ENCODE results near the gene ZDHHC13.
A peak's percentile ranks its signal among the peaks of the same experiment; 100 is the strongest.

ZDHHC13 gene

GRCh38 chr11:19087658-19088057, 29.3 kb upstream of the ZDHHC13 start:
- H3K36me3 ChIP-seq (ENCODE audit: control insufficient read depth in 1 of 2, insufficient read depth in 2 of 2, low read length in 2 of 2), result no peaks in the 10 kb centered on the region
- H3K9ac ChIP-seq (ENCODE audit: low read length), result no peak overlapping the region
- no peaks in the 10 kb centered on the region for H3K27me3 ChIP-seq (ENCODE audit: insufficient read depth, low read length)
- no peaks in the 10 kb centered on the region for H3K9me3 ChIP-seq (ENCODE audit: insufficient read depth, low read depth, low read length)
- no peak overlapping the region for H4K12ac ChIP-seq (ENCODE audit: low read depth, low read length)
- H3K4ac ChIP-seq (ENCODE audit: low read depth, low read length), result no peak overlapping the region
- H3K14ac ChIP-seq (ENCODE audit: low read length), result no peak overlapping the region
- DNase-seq, result peak in 1 of 2 donors; percentile 40
- no peak overlapping the region for H3K4me2 ChIP-seq (ENCODE audit: low read length)
- H2AK5ac ChIP-seq (ENCODE audit: low read length), result no peak overlapping the region
- no peak overlapping the region for H3K23ac ChIP-seq (ENCODE audit: low read length)
- H3K18ac ChIP-seq (ENCODE audit: low read length), result no peak overlapping the region
- peaks cover 9 to 12% of the 10 kb centered on the region in 2 experiments for H3K4me1 ChIP-seq (ENCODE audit: control insufficient read depth in 1 of 2, insufficient read depth in 2 of 2, low read length in 2 of 2)
- no CpG with 5 or more reads among the region's 8 CpGs for WGBS (ENCODE audit: extremely low coverage, insufficient coverage, insufficient read length)
- no peak overlapping the region for H4K91ac ChIP-seq (ENCODE audit: low read depth, low read length)
- no peak overlapping the region for H2BK5ac ChIP-seq (ENCODE audit: low read depth, low read length, poor library complexity)
- no peak overlapping the region for H2BK12ac ChIP-seq (ENCODE audit: low read length)
- H3K4me3 ChIP-seq (ENCODE audit: low read depth, low read length), result no peak overlapping the region
- H3K79me1 ChIP-seq (ENCODE audit: low read length), result peaks cover 3% of the 10 kb centered on the region
- H2AFZ ChIP-seq (ENCODE audit: insufficient read depth, low read length, poor library complexity), result no peak overlapping the region
- H4K8ac ChIP-seq (ENCODE audit: low read depth, low read length), result no peak overlapping the region
- no peaks in the 10 kb centered on the region for H3K79me2 ChIP-seq (ENCODE audit: control insufficient read depth, insufficient read depth, low read length, poor library complexity)
- H2BK120ac ChIP-seq (ENCODE audit: insufficient read depth, low read length, poor library complexity), result no peak overlapping the region
- H3K27ac ChIP-seq (ENCODE audit: low read depth, low read length), result no peak overlapping the region

- no peak overlapping the region for H3K4me3 ChIP-seq (ENCODE audit: low read depth, low read length)
- H3K27me3 ChIP-seq (ENCODE audit: insufficient read depth, low read length), result no peaks in the 10 kb centered on the region
- H3K36me3 ChIP-seq (ENCODE audit: control insufficient read depth in 1 of 2, insufficient read depth in 2 of 2, low read length in 2 of 2), result no peaks in the 10 kb centered on the region
- no peak overlapping the region for H2BK120ac ChIP-seq (ENCODE audit: insufficient read depth, low read length, poor library complexity)
- no peak overlapping the region for H4K12ac ChIP-seq (ENCODE audit: low read depth, low read length)
- no peaks in the 10 kb centered on the region for H3K9me3 ChIP-seq (ENCODE audit: insufficient read depth, low read depth, low read length)
- H3K4ac ChIP-seq (ENCODE audit: low read depth, low read length), result no peak overlapping the region
- H3K27ac ChIP-seq (ENCODE audit: low read depth, low read length), result no peak overlapping the region
- no peak overlapping the region for H3K23ac ChIP-seq (ENCODE audit: low read length)
- no peak overlapping the region for H2BK5ac ChIP-seq (ENCODE audit: low read depth, low read length, poor library complexity)
- H3K9ac ChIP-seq (ENCODE audit: low read length), result no peak overlapping the region
- no peak overlapping the region for H3K14ac ChIP-seq (ENCODE audit: low read length)
- no peak overlapping the region for H2AFZ ChIP-seq (ENCODE audit: insufficient read depth, low read length, poor library complexity)
- no peak overlapping the region for H3K4me2 ChIP-seq (ENCODE audit: low read length)
- H3K18ac ChIP-seq (ENCODE audit: low read length), result no peak overlapping the region
- WGBS (ENCODE audit: extremely low coverage, insufficient coverage, insufficient read length), result no CpG with 5 or more reads among the region's 4 CpGs
- H4K8ac ChIP-seq (ENCODE audit: low read depth, low read length), result no peak overlapping the region
- H4K91ac ChIP-seq (ENCODE audit: low read depth, low read length), result no peak overlapping the region
- no peak for DNase-seq
- H3K4me1 ChIP-seq (ENCODE audit: control insufficient read depth in 1 of 2, insufficient read depth in 2 of 2, low read length in 2 of 2), result peaks cover 9 to 12% of the 10 kb centered on the region in 2 experiments
- no peaks in the 10 kb centered on the region for H3K79me2 ChIP-seq (ENCODE audit: control insufficient read depth, insufficient read depth, low read length, poor library complexity)
- no peak overlapping the region for H2AK5ac ChIP-seq (ENCODE audit: low read length)
- no peak overlapping the region for H2BK12ac ChIP-seq (ENCODE audit: low read length)
- H3K79me1 ChIP-seq (ENCODE audit: low read length), result peaks cover 5% of the 10 kb centered on the region
These were observed 28.2 kb upstream of the ZDHHC13 start for GRCh38 chr11:19088791-19089190.

- Histone ChIP-seq H2BK12ac (ENCODE audit: low read length) (no peak overlapping the region), H3K4me2 (ENCODE audit: low read length) (no peak overlapping the region), H2AK5ac (ENCODE audit: low read length) (no peak overlapping the region), H2BK5ac (ENCODE audit: low read depth, low read length, poor library complexity) (peak overlapping the region; percentile 4), H3K4me3 (ENCODE audit: low read depth, low read length) (no peak overlapping the region), H3K9ac (ENCODE audit: low read length) (no peak overlapping the region), H3K18ac (ENCODE audit: low read length) (no peak overlapping the region), H3K79me1 (ENCODE audit: low read length) (peaks cover 5% of the 10 kb centered on the region), H3K27ac (ENCODE audit: low read depth, low read length) (peak overlapping the region; percentile 13), H3K23ac (ENCODE audit: low read length) (no peak overlapping the region), H3K4ac (ENCODE audit: low read depth, low read length) (no peak overlapping the region), H3K14ac (ENCODE audit: low read length) (no peak overlapping the region), H3K9me3 (ENCODE audit: insufficient read depth, low read depth, low read length) (no peaks in the 10 kb centered on the region), H3K4me1 (ENCODE audit: control insufficient read depth in 1 of 2, insufficient read depth in 2 of 2, low read length in 2 of 2) (peaks cover 9 to 12% of the 10 kb centered on the region in 2 experiments), H4K91ac (ENCODE audit: low read depth, low read length) (peak overlapping the region; percentile 30), H3K27me3 (ENCODE audit: insufficient read depth, low read length) (no peaks in the 10 kb centered on the region), H2AFZ (ENCODE audit: insufficient read depth, low read length, poor library complexity) (no peak overlapping the region), H2BK120ac (ENCODE audit: insufficient read depth, low read length, poor library complexity) (no peak overlapping the region), H3K79me2 (ENCODE audit: control insufficient read depth, insufficient read depth, low read length, poor library complexity) (no peaks in the 10 kb centered on the region), H4K12ac (ENCODE audit: low read depth, low read length) (no peak overlapping the region), H4K8ac (ENCODE audit: low read depth, low read length) (no peak overlapping the region), H3K36me3 (ENCODE audit: control insufficient read depth in 1 of 2, insufficient read depth in 2 of 2, low read length in 2 of 2) (no peaks in the 10 kb centered on the region)
- peak; percentile 47 to 60 for DNase-seq
- WGBS (ENCODE audit: extremely low coverage, insufficient coverage, insufficient read length), result no CpG with 5 or more reads among the region's 5 CpGs
These were observed 27.5 kb upstream of the ZDHHC13 start for GRCh38 chr11:19089421-19089820.

GRCh38 chr11:19091366-19091765, 25.6 kb upstream of the ZDHHC13 start:
- H4K12ac ChIP-seq (ENCODE audit: low read depth, low read length), result no peak overlapping the region
- no peak overlapping the region for H3K18ac ChIP-seq (ENCODE audit: low read length)
- no peaks in the 10 kb centered on the region for H3K36me3 ChIP-seq (ENCODE audit: control insufficient read depth in 1 of 2, insufficient read depth in 2 of 2, low read length in 2 of 2)
- H3K14ac ChIP-seq (ENCODE audit: low read length), result no peak overlapping the region
- WGBS (ENCODE audit: extremely low coverage, insufficient coverage, insufficient read length), result no CpG with 5 or more reads among the region's 1 CpG
- H3K79me1 ChIP-seq (ENCODE audit: low read length), result peaks cover 5% of the 10 kb centered on the region
- no peak overlapping the region for H4K8ac ChIP-seq (ENCODE audit: low read depth, low read length)
- no peak overlapping the region for H3K23ac ChIP-seq (ENCODE audit: low read length)
- no peaks in the 10 kb centered on the region for H3K79me2 ChIP-seq (ENCODE audit: control insufficient read depth, insufficient read depth, low read length, poor library complexity)
- H3K4me2 ChIP-seq (ENCODE audit: low read length), result no peak overlapping the region
- H3K27me3 ChIP-seq (ENCODE audit: insufficient read depth, low read length), result no peaks in the 10 kb centered on the region
- no peak overlapping the region for H2AFZ ChIP-seq (ENCODE audit: insufficient read depth, low read length, poor library complexity)
- no peak overlapping the region for H2BK5ac ChIP-seq (ENCODE audit: low read depth, low read length, poor library complexity)
- H3K9ac ChIP-seq (ENCODE audit: low read length), result no peak overlapping the region
- no peak overlapping the region for H3K4me3 ChIP-seq (ENCODE audit: low read depth, low read length)
- H3K27ac ChIP-seq (ENCODE audit: low read depth, low read length), result no peak overlapping the region
- no peak overlapping the region for H4K91ac ChIP-seq (ENCODE audit: low read depth, low read length)
- peak in 1 of 2 donors; percentile 51 for DNase-seq
- H2BK12ac ChIP-seq (ENCODE audit: low read length), result no peak overlapping the region
- H3K4ac ChIP-seq (ENCODE audit: low read depth, low read length), result no peak overlapping the region
- no peak overlapping the region for H2AK5ac ChIP-seq (ENCODE audit: low read length)
- H3K9me3 ChIP-seq (ENCODE audit: insufficient read depth, low read depth, low read length), result no peaks in the 10 kb centered on the region
- peaks cover 9 to 12% of the 10 kb centered on the region in 2 experiments for H3K4me1 ChIP-seq (ENCODE audit: control insufficient read depth in 1 of 2, insufficient read depth in 2 of 2, low read length in 2 of 2)
- no peak overlapping the region for H2BK120ac ChIP-seq (ENCODE audit: insufficient read depth, low read length, poor library complexity)
